HepG2 (cell line): Measurements from ENCODE around the gene ANO4.

Source experiments
- CEBPB ChIP-seq: IDR thresholded peaks from 2 replicates; pipeline ENCODE4 v1.6.1; 2011; ENCODE audit warnings: low read depth, low read length, improper control_type of control experiment, borderline replicate concordance
- CERS6 ChIP-seq: sonication (generic); formaldehyde crosslinking; IDR thresholded peaks from 2 replicates; pipeline ENCODE4 v1.5.0; 2020; ENCODE audit warnings: missing genetic modification reagents
- IKZF4 ChIP-seq: sonication (generic); formaldehyde crosslinking; IDR thresholded peaks from 2 replicates; pipeline ENCODE4 v1.5.1; 2020; ENCODE audit warnings: borderline replicate concordance, mild to moderate bottlenecking, low read depth, missing genetic modification reagents; ENCODE audit errors: not compliant biosample characterization
- MAZ ChIP-seq, 2 experiments: sonication (generic) in 1 of 2; formaldehyde crosslinking in 1 of 2; IDR thresholded peaks; 2 replicates each; pipeline versions ENCODE4 v1.5.0 to v1.6.1; 2012 to 2020; ENCODE audit warnings: low read depth in 2 of 2, mild to moderate bottlenecking in 2 of 2, borderline replicate concordance in 1 of 2, improper control_type of control experiment in 1 of 2, low read length in 1 of 2, missing genetic modification reagents in 1 of 2, moderate library complexity in 1 of 2
- SMC3 ChIP-seq: IDR thresholded peaks from 2 replicates; pipeline ENCODE4 v1.6.1; 2011; ENCODE audit warnings: low read length, improper control_type of control experiment
- TSC22D2 ChIP-seq: sonication (generic); formaldehyde crosslinking; IDR thresholded peaks from 2 replicates; pipeline ENCODE4 v1.5.1; 2020; ENCODE audit warnings: missing genetic modification reagents, mild to moderate bottlenecking, borderline replicate concordance
- ZKSCAN1 ChIP-seq: fragments of 150-350 bp; IDR thresholded peaks from 2 replicates; pipeline ENCODE4 v1.6.1; 2014; ENCODE audit warnings: low read length
- ZNF383 ChIP-seq: sonication (generic); formaldehyde crosslinking; IDR thresholded peaks from 2 replicates; pipeline ENCODE4 v1.4.0; 2020; ENCODE audit warnings: missing genetic modification reagents, mild to moderate bottlenecking, borderline replicate concordance
- TF ChIP-seq, protein P1 (sequence below): IDR thresholded peaks from 2 replicates; pipeline ENCODE4 v1.6.1; 2012; ENCODE audit warnings: inconsistent platforms

DNA sequence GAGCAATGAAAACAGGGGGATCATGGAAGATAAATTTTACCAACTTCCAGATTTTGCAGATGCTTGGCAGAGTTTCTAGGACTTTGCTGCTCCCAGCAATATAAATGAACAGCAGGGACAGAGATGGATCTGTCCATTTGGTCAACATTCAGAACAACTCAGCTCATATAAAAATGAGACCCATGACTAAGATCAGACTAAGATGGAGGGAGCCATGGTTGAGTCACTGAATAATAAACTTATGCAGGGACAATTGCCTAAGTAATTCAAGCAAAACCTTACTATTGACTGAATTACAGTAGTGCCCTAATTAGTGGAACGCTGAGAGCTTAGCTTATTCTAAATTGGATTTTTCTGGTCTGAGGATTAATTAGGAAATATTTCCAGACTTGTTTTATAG lies 210.3 kb downstream of the ANO4 start:
- TF ChIP-seq MAZ (IDR thresholded peaks at IDR 0.05; ENCODE audit: borderline replicate concordance, low read depth, low read length) (no peak), MAZ (CRISPR knock-in tag; IDR thresholded peaks at IDR 0.05; ENCODE audit: low read depth) (no peak), CEBPB (no peak), CERS6 (CRISPR knock-in tag) (no peak), SMC3 (no peak), IKZF4 (CRISPR knock-in tag) (no peak), TSC22D2 (no peak), ZNF383 (CRISPR knock-in tag) (no peak), ZKSCAN1 (no peak)
- TF ChIP-seq, protein P1, sequence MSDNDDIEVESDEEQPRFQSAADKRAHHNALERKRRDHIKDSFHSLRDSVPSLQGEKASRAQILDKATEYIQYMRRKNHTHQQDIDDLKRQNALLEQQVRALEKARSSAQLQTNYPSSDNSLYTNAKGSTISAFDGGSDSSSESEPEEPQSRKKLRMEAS, result no peak
